Prostate gland (tissue), 2 donors: ENCODE results near the gene TRRAP. TPM values are rescaled to one million over a fixed set of nuclear protein-coding genes. Genes with fewer than 3 reads are reported as not detected.

Source experiments
- DNase-seq: peaks from one replicate; pipeline ENCODE4 v3.0.0-alpha.2; 2019; ENCODE audit warnings: low spot score
- H3K27ac ChIP-seq, 2 donors: fragments of 200-600 bp; sonication (generic); 2 replicates each; pipeline ENCODE4 v1.5.1; 2017 to 2019
- H3K27me3 ChIP-seq: fragments of 200-600 bp; sonication (generic); replicated peaks from 2 replicates; pipeline ENCODE4 v1.5.1; 2019; ENCODE audit not compliant: insufficient read depth
- H3K36me3 ChIP-seq, 2 donors: fragments of 200-600 bp; sonication (generic); 1 replicate in 1 of 2; 2 replicates in 1 of 2; pipeline versions ENCODE4 v1.5.1 to v1.8.1; 2017 to 2019
- H3K4me1 ChIP-seq: fragments of 200-600 bp; sonication (generic); replicated peaks from 2 replicates; pipeline ENCODE4 v1.5.1; 2019
- H3K4me3 ChIP-seq, 2 donors: fragments of 200-600 bp; sonication (generic); 2 replicates each; pipeline ENCODE4 v1.5.1; 2017 to 2019
- H3K9me3 ChIP-seq: fragments of 200-600 bp; sonication (generic); 2 replicates; pipeline ENCODE4 v1.5.1; 2017
- POLR2A ChIP-seq: fragments of 450-650 bp; IDR thresholded peaks from one replicate; pipeline ENCODE4 v1.6.1; 2016; ENCODE audit warnings: antibody characterized with exemption, mild to moderate bottlenecking
- POLR2AphosphoS5 ChIP-seq: sonication (generic); formaldehyde crosslinking; IDR thresholded peaks from one replicate; pipeline ENCODE4 v1.6.1; 2017; ENCODE audit warnings: antibody characterized with exemption
- WGBS: methylation state at CpG from one replicate; pipeline ENCODE4 v1.1.5; 2018; 5-methylcytosine and 5-hydroxymethylcytosine counted together
- intact Hi-C: fragments of 100-400 bp; cut with DNase I; formaldehyde crosslinking; loops from one replicate; pipeline ENCODE4 v1.14.2; 2022
- total RNA-seq, 2 donors: library from RNA; depleted of rRNA; stranded (reverse); fragments of >200 nt; gene quantifications; one replicate each; pipeline ENCODE4 v1.1.0, GENCODE V29; 2016
- TF ChIP-seq, protein P1 (sequence below), 4 experiments: fragments of 200-600 bp in 2 of 4; fragments of 450-650 bp in 2 of 4; sonication (generic) in 2 of 4; IDR thresholded peaks; 1 replicate in 3 of 4; 2 replicates in 1 of 4; pipeline ENCODE4 v1.5.1; 2016 to 2019; ENCODE audit warnings: antibody characterized with exemption in 4 of 4, mild to moderate bottlenecking in 2 of 4, moderate library complexity in 2 of 4

The TRRAP gene
- total RNA-seq, 2 donors from 2014 or later = 38.3 to 87.4 TPM

- intact Hi-C loops = no loop called here
- Histone ChIP-seq H3K9me3 (no peaks in the 10 kb centered on the region), H3K27ac (no peak overlapping the region), H3K4me1 (no peaks in the 10 kb centered on the region), H3K4me3 (no peak overlapping the region), H3K27me3 (no peaks in the 10 kb centered on the region), H3K36me3 (peaks cover 0 to 7% of the 10 kb centered on the region in 2 donors)
- 86% methylated on average over 8 of the region's 8 CpGs for WGBS
- DNase-seq = no peak
- TF ChIP-seq POLR2A (no peak), POLR2AphosphoS5 (no peak)
- TF ChIP-seq, protein P1, sequence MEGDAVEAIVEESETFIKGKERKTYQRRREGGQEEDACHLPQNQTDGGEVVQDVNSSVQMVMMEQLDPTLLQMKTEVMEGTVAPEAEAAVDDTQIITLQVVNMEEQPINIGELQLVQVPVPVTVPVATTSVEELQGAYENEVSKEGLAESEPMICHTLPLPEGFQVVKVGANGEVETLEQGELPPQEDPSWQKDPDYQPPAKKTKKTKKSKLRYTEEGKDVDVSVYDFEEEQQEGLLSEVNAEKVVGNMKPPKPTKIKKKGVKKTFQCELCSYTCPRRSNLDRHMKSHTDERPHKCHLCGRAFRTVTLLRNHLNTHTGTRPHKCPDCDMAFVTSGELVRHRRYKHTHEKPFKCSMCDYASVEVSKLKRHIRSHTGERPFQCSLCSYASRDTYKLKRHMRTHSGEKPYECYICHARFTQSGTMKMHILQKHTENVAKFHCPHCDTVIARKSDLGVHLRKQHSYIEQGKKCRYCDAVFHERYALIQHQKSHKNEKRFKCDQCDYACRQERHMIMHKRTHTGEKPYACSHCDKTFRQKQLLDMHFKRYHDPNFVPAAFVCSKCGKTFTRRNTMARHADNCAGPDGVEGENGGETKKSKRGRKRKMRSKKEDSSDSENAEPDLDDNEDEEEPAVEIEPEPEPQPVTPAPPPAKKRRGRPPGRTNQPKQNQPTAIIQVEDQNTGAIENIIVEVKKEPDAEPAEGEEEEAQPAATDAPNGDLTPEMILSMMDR (IDR thresholded peaks at IDR 0.05) = no peak
Observed at GRCh38 chr7:98913026-98913425, 34.7 kb downstream of the TRRAP start.

GRCh38 chr7:98913612-98914011, 35.3 kb downstream of the TRRAP start:
- DNase-seq = no peak
- H3K4me3 ChIP-seq = no peak overlapping the region
- no peaks in the 10 kb centered on the region for H3K9me3 ChIP-seq
- intact Hi-C loops = no loop called here
- TF ChIP-seq, protein P1 (IDR thresholded peaks at IDR 0.05) = no peak
- TF ChIP-seq POLR2A (no peak), POLR2AphosphoS5 (no peak)
- H3K4me1 ChIP-seq = no peaks in the 10 kb centered on the region
- no peak overlapping the region for H3K27ac ChIP-seq
- peaks cover 0 to 7% of the 10 kb centered on the region in 2 donors for H3K36me3 ChIP-seq
- H3K27me3 ChIP-seq = no peaks in the 10 kb centered on the region

- TF ChIP-seq, protein P1 (IDR thresholded peaks at IDR 0.05) = no peak
- no peak for TF ChIP-seq POLR2AphosphoS5
- TF ChIP-seq POLR2A = no peak
- H3K27me3 ChIP-seq = no peaks in the 10 kb centered on the region
- H3K4me1 ChIP-seq = no peaks in the 10 kb centered on the region
- H3K27ac ChIP-seq = no peak overlapping the region
- H3K36me3 ChIP-seq = peaks cover 0 to 7% of the 10 kb centered on the region in 2 donors
- intact Hi-C loops = no loop called here
- DNase-seq = no peak
- H3K9me3 ChIP-seq = no peaks in the 10 kb centered on the region
- WGBS = 97% methylated on average over 12 of the region's 12 CpGs
- no peak overlapping the region for H3K4me3 ChIP-seq
Observed at GRCh38 chr7:98917331-98917730, 39.0 kb downstream of the TRRAP start.

GRCh38 chr7:98921608-98922372, 43.5 kb downstream of the TRRAP start:
- Histone ChIP-seq H3K27me3 (no peaks in the 10 kb centered on the region), H3K36me3 (peaks cover 0 to 7% of the 10 kb centered on the region in 2 donors), H3K27ac (peak overlapping the region; percentile 46 to 64), H3K4me1 (no peaks in the 10 kb centered on the region), H3K9me3 (no peaks in the 10 kb centered on the region), H3K4me3 (no peak overlapping the region)
- WGBS = 85% methylated on average over 25 of the region's 25 CpGs
- TF ChIP-seq POLR2AphosphoS5 = no peak
- TF ChIP-seq, protein P1 (IDR thresholded peaks at IDR 0.05) = no peak
- no peak for TF ChIP-seq POLR2A
- DNase-seq = no peak
- intact Hi-C loops = no loop called here
